ENCODE data around the gene NLE1.

DNA sequence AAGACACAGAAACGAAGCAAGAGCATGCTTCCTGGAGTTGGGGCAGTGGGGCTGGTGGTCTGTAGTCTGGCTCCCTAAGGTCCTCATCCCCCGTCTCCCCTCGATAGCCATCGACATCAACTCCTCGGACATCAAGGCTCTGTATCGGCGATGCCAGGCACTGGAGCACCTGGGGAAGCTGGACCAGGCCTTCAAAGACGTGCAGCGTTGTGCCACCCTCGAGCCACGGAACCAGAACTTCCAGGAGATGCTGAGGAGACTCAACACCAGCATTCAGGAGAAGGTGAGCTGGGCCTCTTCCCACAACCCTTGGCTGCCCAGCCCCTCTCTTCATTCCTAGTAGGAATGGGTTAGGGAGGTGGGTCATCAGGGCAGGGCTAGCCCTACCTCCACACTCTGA is 7.8 kb upstream of the NLE1 start:
- TF ChIP-seq, protein P1, sequence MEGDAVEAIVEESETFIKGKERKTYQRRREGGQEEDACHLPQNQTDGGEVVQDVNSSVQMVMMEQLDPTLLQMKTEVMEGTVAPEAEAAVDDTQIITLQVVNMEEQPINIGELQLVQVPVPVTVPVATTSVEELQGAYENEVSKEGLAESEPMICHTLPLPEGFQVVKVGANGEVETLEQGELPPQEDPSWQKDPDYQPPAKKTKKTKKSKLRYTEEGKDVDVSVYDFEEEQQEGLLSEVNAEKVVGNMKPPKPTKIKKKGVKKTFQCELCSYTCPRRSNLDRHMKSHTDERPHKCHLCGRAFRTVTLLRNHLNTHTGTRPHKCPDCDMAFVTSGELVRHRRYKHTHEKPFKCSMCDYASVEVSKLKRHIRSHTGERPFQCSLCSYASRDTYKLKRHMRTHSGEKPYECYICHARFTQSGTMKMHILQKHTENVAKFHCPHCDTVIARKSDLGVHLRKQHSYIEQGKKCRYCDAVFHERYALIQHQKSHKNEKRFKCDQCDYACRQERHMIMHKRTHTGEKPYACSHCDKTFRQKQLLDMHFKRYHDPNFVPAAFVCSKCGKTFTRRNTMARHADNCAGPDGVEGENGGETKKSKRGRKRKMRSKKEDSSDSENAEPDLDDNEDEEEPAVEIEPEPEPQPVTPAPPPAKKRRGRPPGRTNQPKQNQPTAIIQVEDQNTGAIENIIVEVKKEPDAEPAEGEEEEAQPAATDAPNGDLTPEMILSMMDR (IDR thresholded peaks at IDR 0.05; ENCODE audit: poor library complexity) = no peak
- no peak for TF ChIP-seq EZH2 (IDR thresholded peaks at IDR 0.05; ENCODE audit: borderline replicate concordance)
